Liver (tissue), 9 donors: ENCODE measurements around the gene CCDC190. TPM values are rescaled to one million over a fixed set of nuclear protein-coding genes. Genes with fewer than 3 reads are reported as not detected.

Experiments used
- DNase-seq: peaks from one replicate; pipeline ENCODE4 v3.0.0-alpha.2; 2017; ENCODE audit warnings: low spot score
- H3K27ac ChIP-seq, 2 donors: one replicate each; pipeline ENCODE4 v1.7.0; 2013; ENCODE audit warnings: inconsistent platforms in 2 of 2, low read length in 2 of 2, control low read depth in 1 of 2, low read depth in 1 of 2, mild to moderate bottlenecking in 1 of 2
- H3K27me3 ChIP-seq, 4 donors: one replicate each; pipeline versions ENCODE4 v1.6.1 to v1.7.0; 2013; ENCODE audit warnings: low read length in 3 of 4, inconsistent platforms in 1 of 4, mild to moderate bottlenecking in 1 of 4, moderate library complexity in 1 of 4; ENCODE audit not compliant: control insufficient read depth in 4 of 4, insufficient read depth in 4 of 4
- H3K36me3 ChIP-seq, 4 donors: one replicate each; pipeline versions ENCODE4 v1.6.1 to v1.7.0; 2013; ENCODE audit warnings: low read length in 3 of 4, mild to moderate bottlenecking in 3 of 4, low read depth in 1 of 4, moderate library complexity in 1 of 4; ENCODE audit not compliant: control insufficient read depth in 4 of 4, insufficient read depth in 3 of 4
- H3K4me1 ChIP-seq, 4 donors: one replicate each; pipeline versions ENCODE4 v1.6.1 to v1.7.0; 2013; ENCODE audit warnings: low read length in 3 of 4, mild to moderate bottlenecking in 3 of 4, moderate library complexity in 1 of 4; ENCODE audit not compliant: control insufficient read depth in 4 of 4, insufficient read depth in 4 of 4
- H3K4me3 ChIP-seq, 3 donors: one replicate each; pipeline versions ENCODE4 v1.6.1 to v1.7.0; 2013; ENCODE audit warnings: low read length in 3 of 3, control low read depth in 1 of 3, low read depth in 1 of 3, mild to moderate bottlenecking in 1 of 3
- H3K9ac ChIP-seq, 2 donors: one replicate each; pipeline ENCODE4 v1.7.0; 2013; ENCODE audit warnings: low read length in 2 of 2, mild to moderate bottlenecking in 2 of 2, moderate library complexity in 2 of 2, control low read depth in 1 of 2, low read depth in 1 of 2
- H3K9me3 ChIP-seq, 4 donors: one replicate each; pipeline versions ENCODE4 v1.6.1 to v1.7.0; 2013; ENCODE audit warnings: low read length in 3 of 4; ENCODE audit not compliant: control insufficient read depth in 4 of 4
- EGR1 ChIP-seq, 2 donors: IDR thresholded peaks; 2 replicates each; pipeline ENCODE4 v1.6.1; 2016 to 2018; ENCODE audit warnings: antibody characterized with exemption in 2 of 2, low read depth in 2 of 2
- FOXA1 ChIP-seq: IDR thresholded peaks from 2 replicates; pipeline ENCODE4 v1.6.1; 2016; ENCODE audit warnings: antibody characterized with exemption
- FOXA2 ChIP-seq: IDR thresholded peaks from 2 replicates; pipeline ENCODE4 v1.6.1; 2016; ENCODE audit warnings: antibody characterized with exemption
- GABPA ChIP-seq, 2 donors: IDR thresholded peaks in 1 of 2; conservative IDR thresholded peaks in 1 of 2; 2 replicates each; pipeline ENCODE4 v1.6.1; 2016; ENCODE audit warnings: antibody characterized with exemption in 2 of 2, mild to moderate bottlenecking in 1 of 2, moderate library complexity in 1 of 2
- HNF4A ChIP-seq, 2 donors: conservative IDR thresholded peaks; 2 replicates each; pipeline ENCODE4 v1.6.1; 2016; ENCODE audit warnings: antibody characterized with exemption in 2 of 2, mild to moderate bottlenecking in 2 of 2
- JUND ChIP-seq, 2 donors: IDR thresholded peaks; 2 replicates each; pipeline ENCODE4 v1.6.1; 2016; ENCODE audit warnings: antibody characterized with exemption in 2 of 2
- NR2F2 ChIP-seq: IDR thresholded peaks from 2 replicates; pipeline ENCODE4 v1.6.1; 2016; ENCODE audit warnings: antibody characterized with exemption
- RAD21 ChIP-seq, 2 donors: IDR thresholded peaks; 2 replicates each; pipeline ENCODE4 v1.6.1; 2016; ENCODE audit warnings: antibody characterized with exemption in 2 of 2, mild to moderate bottlenecking in 2 of 2
- RXRA ChIP-seq, 2 donors: IDR thresholded peaks; 2 replicates each; pipeline ENCODE4 v1.6.1; 2017 to 2018; ENCODE audit warnings: antibody characterized with exemption in 2 of 2, mild to moderate bottlenecking in 1 of 2
- TAF1 ChIP-seq: conservative IDR thresholded peaks from 2 replicates; pipeline ENCODE4 v1.6.1; 2016; ENCODE audit warnings: antibody characterized with exemption, mild to moderate bottlenecking
- YY1 ChIP-seq: IDR thresholded peaks from 2 replicates; pipeline ENCODE4 v1.6.1; 2016; ENCODE audit warnings: antibody characterized with exemption, mild to moderate bottlenecking
- WGBS: extraction: QIAGEN DNeasy Blood & Tissue Kit; methylation state at CpG from one replicate; pipeline ENCODE4 v1.1.7; 2013; 5-methylcytosine and 5-hydroxymethylcytosine counted together
- polyA plus RNA-seq, 2 donors: library from polyadenylated mRNA; stranded (reverse) in 1 of 2; unstranded in 1 of 2; fragments of 200-250 nt in 1 of 2; fragments of >200 nt in 1 of 2; fragmentation: Nextera tagmentation in 1 of 2; extraction: Ambion mirVana in 1 of 2; gene quantifications; one replicate each; pipeline versions ENCODE4 v1.2.1 to v1.2.3, GENCODE V29; 2013 to 2015
- total RNA-seq, 2 donors: library from RNA; depleted of rRNA; stranded (reverse); fragments of >200 nt; gene quantifications; one replicate each; pipeline ENCODE4 v1.2.3, GENCODE V29; 2014
- TF ChIP-seq, protein P1 (sequence below): IDR thresholded peaks from 2 replicates; pipeline ENCODE4 v1.6.1; 2016; ENCODE audit warnings: antibody characterized with exemption, mild to moderate bottlenecking
- TF ChIP-seq, protein P2 (sequence below): IDR thresholded peaks from 2 replicates; pipeline ENCODE4 v1.6.1; 2016; ENCODE audit warnings: antibody characterized with exemption
- TF ChIP-seq, protein P3 (sequence below): IDR thresholded peaks from 2 replicates; pipeline ENCODE4 v1.6.1; 2016; ENCODE audit warnings: antibody characterized with exemption
- TF ChIP-seq, protein P4 (sequence below): fragments of 150-350 bp; IDR thresholded peaks from 2 replicates; pipeline ENCODE4 v1.5.1; 2017; ENCODE audit warnings: improper control_type of control experiment, low read depth, low read length; ENCODE audit not compliant: missing input control
- donor health status: healthy.
- donor health status: healthy.
- donor health status: healthy.
- donor health status: healthy.
- donor health status: healthy.

CCDC190 gene
- total and polyA plus RNA-seq, 4 donors = not detected

DNA sequence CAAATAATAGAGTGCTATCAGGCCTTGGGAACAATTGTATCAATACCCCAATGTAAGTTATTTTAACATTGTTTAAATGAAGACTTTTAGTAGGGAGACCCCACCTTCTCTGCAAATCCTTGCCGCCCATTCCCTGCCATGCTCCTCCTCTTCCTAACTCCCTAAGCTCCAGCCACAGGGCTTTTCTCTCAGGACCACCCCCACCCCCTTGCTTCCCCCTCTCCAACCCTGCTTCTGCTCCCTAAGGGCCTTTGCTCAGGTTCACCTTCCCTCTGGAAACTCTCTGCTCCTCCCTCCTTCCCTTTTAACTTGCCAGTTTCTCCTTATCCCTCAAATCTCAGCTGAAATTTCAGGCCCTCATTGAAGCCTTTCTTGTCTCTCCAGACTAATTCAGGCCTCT, 16.8 kb downstream of the CCDC190 start:
- WGBS = 93% methylated on average over 1 of the region's 1 CpG
- DNase-seq = no peak

DNA sequence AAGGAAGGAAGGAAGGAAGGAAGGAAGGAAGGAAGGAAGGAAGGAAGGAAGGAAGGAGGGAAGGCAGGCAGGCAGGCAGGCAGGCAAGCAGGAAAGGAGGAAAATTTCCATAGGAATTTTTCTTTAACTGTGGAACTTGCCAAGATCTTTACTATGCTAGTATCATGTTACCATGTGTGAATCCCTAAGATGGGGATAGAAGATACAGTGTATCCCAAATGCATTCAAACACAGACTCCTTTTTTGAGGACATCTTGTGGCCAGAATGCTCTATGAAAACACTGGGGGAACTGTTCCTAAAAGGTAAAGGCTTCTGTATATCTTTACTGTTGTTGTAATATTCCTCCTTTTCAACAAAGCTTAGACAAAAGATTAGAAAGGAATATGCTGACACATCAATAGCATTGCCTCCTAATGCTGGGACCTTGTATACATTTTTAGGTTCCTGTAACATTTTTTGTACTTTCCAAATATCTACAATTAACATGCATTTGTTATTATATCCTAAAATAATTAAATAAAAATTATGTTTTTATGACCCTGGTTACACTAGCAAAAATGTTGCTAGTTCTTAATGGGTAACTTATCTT, 20.6 kb downstream of the CCDC190 start:
- DNase-seq = no peak
- Histone ChIP-seq H3K9ac (no peak overlapping the region), H3K4me1 (no peaks in the 10 kb centered on the region), H3K27ac (no peak overlapping the region), H3K36me3 (no peaks in the 10 kb centered on the region), H3K9me3 (peaks cover 0 to 18% (median 9%) of the 10 kb centered on the region in 4 donors), H3K4me3 (no peak overlapping the region), H3K27me3 (no peaks in the 10 kb centered on the region)
- TF ChIP-seq TAF1 (no peak), GABPA (IDR thresholded peaks at IDR 0.05 in 1 of 2, conservative IDR thresholded peaks at IDR 0.05 in 1 of 2) (no peak), RXRA (IDR thresholded peaks at IDR 0.05) (no peak)
- TF ChIP-seq, protein P1, sequence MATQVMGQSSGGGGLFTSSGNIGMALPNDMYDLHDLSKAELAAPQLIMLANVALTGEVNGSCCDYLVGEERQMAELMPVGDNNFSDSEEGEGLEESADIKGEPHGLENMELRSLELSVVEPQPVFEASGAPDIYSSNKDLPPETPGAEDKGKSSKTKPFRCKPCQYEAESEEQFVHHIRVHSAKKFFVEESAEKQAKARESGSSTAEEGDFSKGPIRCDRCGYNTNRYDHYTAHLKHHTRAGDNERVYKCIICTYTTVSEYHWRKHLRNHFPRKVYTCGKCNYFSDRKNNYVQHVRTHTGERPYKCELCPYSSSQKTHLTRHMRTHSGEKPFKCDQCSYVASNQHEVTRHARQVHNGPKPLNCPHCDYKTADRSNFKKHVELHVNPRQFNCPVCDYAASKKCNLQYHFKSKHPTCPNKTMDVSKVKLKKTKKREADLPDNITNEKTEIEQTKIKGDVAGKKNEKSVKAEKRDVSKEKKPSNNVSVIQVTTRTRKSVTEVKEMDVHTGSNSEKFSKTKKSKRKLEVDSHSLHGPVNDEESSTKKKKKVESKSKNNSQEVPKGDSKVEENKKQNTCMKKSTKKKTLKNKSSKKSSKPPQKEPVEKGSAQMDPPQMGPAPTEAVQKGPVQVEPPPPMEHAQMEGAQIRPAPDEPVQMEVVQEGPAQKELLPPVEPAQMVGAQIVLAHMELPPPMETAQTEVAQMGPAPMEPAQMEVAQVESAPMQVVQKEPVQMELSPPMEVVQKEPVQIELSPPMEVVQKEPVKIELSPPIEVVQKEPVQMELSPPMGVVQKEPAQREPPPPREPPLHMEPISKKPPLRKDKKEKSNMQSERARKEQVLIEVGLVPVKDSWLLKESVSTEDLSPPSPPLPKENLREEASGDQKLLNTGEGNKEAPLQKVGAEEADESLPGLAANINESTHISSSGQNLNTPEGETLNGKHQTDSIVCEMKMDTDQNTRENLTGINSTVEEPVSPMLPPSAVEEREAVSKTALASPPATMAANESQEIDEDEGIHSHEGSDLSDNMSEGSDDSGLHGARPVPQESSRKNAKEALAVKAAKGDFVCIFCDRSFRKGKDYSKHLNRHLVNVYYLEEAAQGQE = no peak

More for the DNA sequence above, 16.8 kb downstream of the CCDC190 start:
- Histone ChIP-seq H3K4me3 (no peak overlapping the region), H3K9me3 (peaks cover 0 to 5% (median 3%) of the 10 kb centered on the region in 4 donors), H3K4me1 (no peaks in the 10 kb centered on the region), H3K9ac (no peak overlapping the region), H3K27me3 (no peaks in the 10 kb centered on the region), H3K36me3 (no peaks in the 10 kb centered on the region), H3K27ac (no peak overlapping the region)
- no peak for TF ChIP-seq HNF4A (conservative IDR thresholded peaks at IDR 0.05)
- no peak for TF ChIP-seq JUND (IDR thresholded peaks at IDR 0.05)
- TF ChIP-seq EGR1 (IDR thresholded peaks at IDR 0.05; ENCODE audit: low read depth in 2 of 2) = no peak
- no peak for TF ChIP-seq RAD21 (IDR thresholded peaks at IDR 0.05)
- no peak for TF ChIP-seq NR2F2
- TF ChIP-seq, protein P2, sequence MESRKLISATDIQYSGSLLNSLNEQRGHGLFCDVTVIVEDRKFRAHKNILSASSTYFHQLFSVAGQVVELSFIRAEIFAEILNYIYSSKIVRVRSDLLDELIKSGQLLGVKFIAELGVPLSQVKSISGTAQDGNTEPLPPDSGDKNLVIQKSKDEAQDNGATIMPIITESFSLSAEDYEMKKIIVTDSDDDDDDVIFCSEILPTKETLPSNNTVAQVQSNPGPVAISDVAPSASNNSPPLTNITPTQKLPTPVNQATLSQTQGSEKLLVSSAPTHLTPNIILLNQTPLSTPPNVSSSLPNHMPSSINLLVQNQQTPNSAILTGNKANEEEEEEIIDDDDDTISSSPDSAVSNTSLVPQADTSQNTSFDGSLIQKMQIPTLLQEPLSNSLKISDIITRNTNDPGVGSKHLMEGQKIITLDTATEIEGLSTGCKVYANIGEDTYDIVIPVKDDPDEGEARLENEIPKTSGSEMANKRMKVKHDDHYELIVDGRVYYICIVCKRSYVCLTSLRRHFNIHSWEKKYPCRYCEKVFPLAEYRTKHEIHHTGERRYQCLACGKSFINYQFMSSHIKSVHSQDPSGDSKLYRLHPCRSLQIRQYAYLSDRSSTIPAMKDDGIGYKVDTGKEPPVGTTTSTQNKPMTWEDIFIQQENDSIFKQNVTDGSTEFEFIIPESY = no peak
- TF ChIP-seq, protein P3, sequence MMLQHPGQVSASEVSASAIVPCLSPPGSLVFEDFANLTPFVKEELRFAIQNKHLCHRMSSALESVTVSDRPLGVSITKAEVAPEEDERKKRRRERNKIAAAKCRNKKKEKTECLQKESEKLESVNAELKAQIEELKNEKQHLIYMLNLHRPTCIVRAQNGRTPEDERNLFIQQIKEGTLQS = no peak
- no peak for TF ChIP-seq YY1
- TF ChIP-seq FOXA1 = no peak
- TF ChIP-seq FOXA2 = no peak
- TF ChIP-seq, protein P4, sequence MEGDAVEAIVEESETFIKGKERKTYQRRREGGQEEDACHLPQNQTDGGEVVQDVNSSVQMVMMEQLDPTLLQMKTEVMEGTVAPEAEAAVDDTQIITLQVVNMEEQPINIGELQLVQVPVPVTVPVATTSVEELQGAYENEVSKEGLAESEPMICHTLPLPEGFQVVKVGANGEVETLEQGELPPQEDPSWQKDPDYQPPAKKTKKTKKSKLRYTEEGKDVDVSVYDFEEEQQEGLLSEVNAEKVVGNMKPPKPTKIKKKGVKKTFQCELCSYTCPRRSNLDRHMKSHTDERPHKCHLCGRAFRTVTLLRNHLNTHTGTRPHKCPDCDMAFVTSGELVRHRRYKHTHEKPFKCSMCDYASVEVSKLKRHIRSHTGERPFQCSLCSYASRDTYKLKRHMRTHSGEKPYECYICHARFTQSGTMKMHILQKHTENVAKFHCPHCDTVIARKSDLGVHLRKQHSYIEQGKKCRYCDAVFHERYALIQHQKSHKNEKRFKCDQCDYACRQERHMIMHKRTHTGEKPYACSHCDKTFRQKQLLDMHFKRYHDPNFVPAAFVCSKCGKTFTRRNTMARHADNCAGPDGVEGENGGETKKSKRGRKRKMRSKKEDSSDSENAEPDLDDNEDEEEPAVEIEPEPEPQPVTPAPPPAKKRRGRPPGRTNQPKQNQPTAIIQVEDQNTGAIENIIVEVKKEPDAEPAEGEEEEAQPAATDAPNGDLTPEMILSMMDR = no peak
- TF ChIP-seq RXRA (IDR thresholded peaks at IDR 0.05) = no peak
